Lung (tissue), 12 donors: Measurements from ENCODE around the gene SYNE1. TPM values are rescaled to one million over a fixed set of nuclear protein-coding genes. Genes with fewer than 3 reads are reported as not detected.
A peak's percentile ranks its signal among the peaks of the same experiment; 100 is the strongest.

Source experiments
- ATAC-seq: fragments of 200-7000 bp; cut with Tn5 transposase; one replicate; pipeline ENCODE4 v1.9.1; 2020; ENCODE audit warnings: moderate number of reproducible peaks; ENCODE audit not compliant: insufficient read depth, low FRiP score
- DNase-seq, 3 donors: peaks; one replicate each; pipeline ENCODE4 v3.0.0-alpha.2; 2013 to 2017
- H3K27ac ChIP-seq, 2 donors: one replicate each; pipeline ENCODE4 v1.5.1; 2013; ENCODE audit warnings: mild to moderate bottlenecking in 2 of 2, moderate library complexity in 2 of 2, control low read depth in 1 of 2, inconsistent platforms in 1 of 2, low read depth in 1 of 2, low read length in 1 of 2
- H3K27me3 ChIP-seq, 3 donors: one replicate each; pipeline ENCODE4 v1.5.1; 2013; ENCODE audit warnings: low read length in 2 of 3; ENCODE audit not compliant: control insufficient read depth in 3 of 3, insufficient read depth in 3 of 3
- H3K36me3 ChIP-seq, 4 donors: one replicate each; pipeline ENCODE4 v1.5.1; 2013; ENCODE audit warnings: low read length in 4 of 4, mild to moderate bottlenecking in 1 of 4, moderate library complexity in 1 of 4; ENCODE audit not compliant: control insufficient read depth in 4 of 4, insufficient read depth in 4 of 4
- H3K4me1 ChIP-seq, 5 donors: one replicate each; pipeline ENCODE4 v1.5.1; 2013; ENCODE audit warnings: low read length in 5 of 5, mild to moderate bottlenecking in 2 of 5, moderate library complexity in 1 of 5; ENCODE audit not compliant: control insufficient read depth in 5 of 5, insufficient read depth in 5 of 5
- H3K4me3 ChIP-seq: one replicate; pipeline ENCODE4 v1.5.1; 2013; ENCODE audit warnings: mild to moderate bottlenecking, control low read depth, moderate library complexity
- H3K9ac ChIP-seq, 2 donors: one replicate each; pipeline ENCODE4 v1.5.1; 2013; ENCODE audit warnings: low read length in 2 of 2, control low read depth in 1 of 2; ENCODE audit not compliant: insufficient read depth in 1 of 2
- H3K9me3 ChIP-seq, 4 donors: one replicate each; pipeline ENCODE4 v1.5.1; 2013; ENCODE audit warnings: low read length in 3 of 4, mild to moderate bottlenecking in 1 of 4, moderate library complexity in 1 of 4; ENCODE audit not compliant: control insufficient read depth in 4 of 4, insufficient read depth in 3 of 4
- WGBS, 2 donors: extraction: QIAGEN DNeasy Blood & Tissue Kit; methylation state at CpG; one replicate each; pipeline ENCODE4 v1.1.7; 2013; 5-methylcytosine and 5-hydroxymethylcytosine counted together
- polyA plus RNA-seq, 2 donors: library from polyadenylated mRNA; stranded (reverse); fragments of 200-250 nt; gene quantifications; one replicate each; pipeline ENCODE4 v1.2.1, GENCODE V29; 2013
- total RNA-seq, 2 donors: library from RNA; depleted of rRNA in 1 of 2; stranded (reverse); fragments of >200 nt in 1 of 2; gene quantifications; one replicate each; pipeline ENCODE4 v1.2.1, GENCODE V29; 2014 to 2021
- TF ChIP-seq, protein P1 (sequence below): IDR thresholded peaks from 2 replicates; pipeline ENCODE4 v1.5.1; 2012; ENCODE audit warnings: mild to moderate bottlenecking; ENCODE audit errors: control extremely low read depth, extremely low read depth
- donor health status: control.
- donor health status: control.
- donor health status: Bipolar disorder and iron deficiency.
- donor health status: healthy.
- donor health status: DM: yes; HTN: yes; CAD: no.

The SYNE1 gene
- total and polyA plus RNA-seq, 4 donors: 26.4 to 352 (median 131) TPM

DNA sequence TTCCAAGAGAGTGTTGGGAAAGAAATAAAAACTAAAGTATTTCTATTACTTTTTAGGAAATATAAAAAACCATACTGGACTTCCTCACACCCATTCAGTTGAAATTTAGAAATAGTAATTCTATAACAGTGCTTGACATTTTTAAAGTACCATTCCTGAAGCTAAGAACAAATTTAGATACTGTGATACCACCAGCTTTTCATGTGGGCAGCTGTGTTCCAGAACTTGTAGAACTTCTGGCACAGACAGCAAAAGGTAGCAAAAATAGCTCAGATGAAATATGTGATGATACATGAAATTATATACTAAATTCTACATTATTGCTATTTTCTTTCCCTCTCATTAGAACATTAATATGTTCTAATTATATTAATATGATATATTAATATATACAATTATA, 346.5 kb downstream of the SYNE1 start:
- H3K4me1 ChIP-seq: peaks cover 0 to 1% (median 0%) of the 10 kb centered on the region in 5 donors
- H3K27ac ChIP-seq: no peak overlapping the region
- TF ChIP-seq, protein P1, sequence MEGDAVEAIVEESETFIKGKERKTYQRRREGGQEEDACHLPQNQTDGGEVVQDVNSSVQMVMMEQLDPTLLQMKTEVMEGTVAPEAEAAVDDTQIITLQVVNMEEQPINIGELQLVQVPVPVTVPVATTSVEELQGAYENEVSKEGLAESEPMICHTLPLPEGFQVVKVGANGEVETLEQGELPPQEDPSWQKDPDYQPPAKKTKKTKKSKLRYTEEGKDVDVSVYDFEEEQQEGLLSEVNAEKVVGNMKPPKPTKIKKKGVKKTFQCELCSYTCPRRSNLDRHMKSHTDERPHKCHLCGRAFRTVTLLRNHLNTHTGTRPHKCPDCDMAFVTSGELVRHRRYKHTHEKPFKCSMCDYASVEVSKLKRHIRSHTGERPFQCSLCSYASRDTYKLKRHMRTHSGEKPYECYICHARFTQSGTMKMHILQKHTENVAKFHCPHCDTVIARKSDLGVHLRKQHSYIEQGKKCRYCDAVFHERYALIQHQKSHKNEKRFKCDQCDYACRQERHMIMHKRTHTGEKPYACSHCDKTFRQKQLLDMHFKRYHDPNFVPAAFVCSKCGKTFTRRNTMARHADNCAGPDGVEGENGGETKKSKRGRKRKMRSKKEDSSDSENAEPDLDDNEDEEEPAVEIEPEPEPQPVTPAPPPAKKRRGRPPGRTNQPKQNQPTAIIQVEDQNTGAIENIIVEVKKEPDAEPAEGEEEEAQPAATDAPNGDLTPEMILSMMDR: no peak
- H3K27me3 ChIP-seq: no peaks in the 10 kb centered on the region
- no peaks in the 10 kb centered on the region for H3K9me3 ChIP-seq
- H3K36me3 ChIP-seq: peaks cover 17 to 46% (median 25%) of the 10 kb centered on the region in 4 donors
- no peak for ATAC-seq
- DNase-seq: no peak
- no peak overlapping the region for H3K4me3 ChIP-seq
- H3K9ac ChIP-seq: no peak overlapping the region

DNA sequence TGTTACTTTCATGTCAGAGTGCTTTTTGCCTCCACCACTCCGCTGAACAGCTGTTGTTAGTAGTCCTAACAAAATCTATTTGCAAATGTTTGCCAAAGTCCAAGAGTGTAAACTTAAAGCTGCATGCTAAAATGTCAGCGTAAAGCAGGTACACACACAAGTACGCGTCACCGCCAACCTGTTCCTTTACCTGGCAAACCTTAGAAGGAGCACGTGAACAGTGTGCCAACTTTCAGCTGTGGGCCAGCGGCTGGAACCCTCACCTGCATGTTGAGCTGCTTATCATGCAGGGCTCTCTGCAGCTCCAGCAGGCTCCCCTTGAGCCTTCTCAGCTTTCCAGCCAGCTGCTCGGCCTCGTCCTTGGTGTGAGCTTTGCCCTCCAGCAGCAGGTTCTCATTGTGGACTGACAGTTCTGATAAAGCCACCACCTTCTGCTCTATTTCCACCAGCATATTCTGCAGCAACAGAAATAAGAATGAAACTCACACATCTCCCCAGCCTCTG, 359.3 kb downstream of the SYNE1 start:
- TF ChIP-seq, protein P1: no peak
- Histone ChIP-seq H3K36me3 (peaks cover 14 to 27% (median 18%) of the 10 kb centered on the region in 4 donors), H3K9ac (no peak overlapping the region), H3K4me1 (peaks cover 0 to 2% (median 0%) of the 10 kb centered on the region in 5 donors), H3K27me3 (no peaks in the 10 kb centered on the region), H3K9me3 (no peaks in the 10 kb centered on the region), H3K27ac (no peak overlapping the region), H3K4me3 (no peak overlapping the region)
- ATAC-seq: no peak
- peak; percentile 32 to 58 (median 47) for DNase-seq
- WGBS, 2 donors: 88 to 90% methylated on average over 9 of the region's 9 CpGs

DNA sequence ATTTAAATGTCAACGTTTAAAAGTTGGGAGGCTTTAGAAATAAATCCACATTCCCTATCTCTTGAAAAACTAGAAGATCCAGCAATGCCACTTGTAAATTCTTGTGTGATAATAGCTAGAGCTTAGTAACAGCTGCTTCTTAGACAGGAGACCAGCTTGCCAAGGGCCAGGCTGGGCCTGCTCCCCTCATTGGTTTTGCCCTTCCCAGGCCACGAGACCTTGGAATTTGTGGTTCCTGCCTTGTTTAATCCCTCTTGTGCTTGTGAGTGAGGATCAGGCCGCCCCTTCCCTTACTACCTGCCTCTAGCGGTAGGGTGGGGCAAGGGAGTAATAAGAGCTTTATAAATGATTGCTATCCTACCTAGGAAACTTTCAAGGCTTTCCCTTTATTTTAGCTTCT, 363.5 kb downstream of the SYNE1 start:
- DNase-seq: no peak
- Histone ChIP-seq H3K27ac (peak overlapping the region in 1 of 2 donors; percentile 77), H3K4me3 (no peak overlapping the region), H3K36me3 (peaks cover 6 to 23% (median 21%) of the 10 kb centered on the region in 4 donors), H3K9ac (no peak overlapping the region), H3K27me3 (no peaks in the 10 kb centered on the region), H3K4me1 (peaks cover 0 to 13% (median 0%) of the 10 kb centered on the region in 5 donors), H3K9me3 (no peaks in the 10 kb centered on the region)
- TF ChIP-seq, protein P1: no peak
- WGBS, 2 donors: 62 to 81% methylated on average over 4 of the region's 4 CpGs
- no peak for ATAC-seq

DNA sequence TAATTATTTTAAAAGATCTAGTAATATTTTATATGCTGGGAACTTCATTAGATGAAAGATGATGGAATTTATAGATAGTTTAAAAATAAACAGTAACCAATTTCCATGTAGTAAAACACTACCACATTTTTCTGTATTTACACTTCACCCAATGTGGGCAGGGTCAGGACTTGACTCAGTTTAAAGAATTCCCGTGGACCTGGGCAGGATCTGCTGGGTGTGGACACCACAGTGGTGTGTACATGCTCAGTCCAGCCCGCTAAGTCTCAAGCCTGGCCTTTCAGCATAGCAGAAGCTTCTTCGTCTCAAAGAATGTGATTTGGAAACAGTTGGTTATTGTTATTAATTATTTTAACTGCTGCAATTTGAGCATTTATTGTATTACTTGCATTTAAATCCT, 364.2 kb downstream of the SYNE1 start:
- 68 to 83% methylated on average over 3 of the region's 3 CpGs for WGBS, 2 donors
- Histone ChIP-seq H3K9me3 (no peaks in the 10 kb centered on the region), H3K27me3 (no peaks in the 10 kb centered on the region), H3K36me3 (peaks cover 6 to 27% (median 20%) of the 10 kb centered on the region in 4 donors), H3K4me1 (peaks cover 0 to 13% (median 0%) of the 10 kb centered on the region in 5 donors), H3K4me3 (no peak overlapping the region), H3K9ac (no peak overlapping the region), H3K27ac (peak overlapping the region; percentile 53 to 61)
- DNase-seq (no peak), ATAC-seq (no peak)
- TF ChIP-seq, protein P1: no peak
